ENCODE results near the gene IL25.
"Not testable (repeated sequence)": the region's sequence is repeated elsewhere in the genome, so short reads cannot be mapped to it uniquely, and the experiment has no call there.

IL25 gene

GRCh38 chr14:23372509-23372908 is at the start of gene IL25:
TSS of gene IL25 (plus strand) at chr14:23372809.
- no peak for TF ChIP-seq CTCF (IDR thresholded peaks at IDR 0.05; ENCODE audit: low read depth, low read length)
- no peak within 1 kb of the TSS for H3K4me3 ChIP-seq (ENCODE audit: low read depth, low read length)

- no peak for TF ChIP-seq CTCF (IDR thresholded peaks at IDR 0.05; ENCODE audit: low read depth, low read length)
- no peak overlapping the region for H3K4me3 ChIP-seq (ENCODE audit: low read depth, low read length)
Observed at GRCh38 chr14:23323838-23324454, 48.7 kb upstream of the IL25 start.

- H3K4me3 ChIP-seq (ENCODE audit: low read depth, low read length) = no peak overlapping the region
- no peak for TF ChIP-seq CTCF (IDR thresholded peaks at IDR 0.05; ENCODE audit: low read depth, low read length)
Observed at GRCh38 chr14:23324455-23324846, 48.2 kb upstream of the IL25 start.

GRCh38 chr14:23324993-23325392 is 47.6 kb upstream of the IL25 start:
- H3K4me3 ChIP-seq (ENCODE audit: low read depth, low read length) = no peak overlapping the region
- no peak for TF ChIP-seq CTCF (IDR thresholded peaks at IDR 0.05; ENCODE audit: low read depth, low read length)

GRCh38 chr14:23325746-23326145 is 46.9 kb upstream of the IL25 start:
- H3K4me3 ChIP-seq (ENCODE audit: low read depth, low read length) = not testable (repeated sequence)

- TF ChIP-seq CTCF (IDR thresholded peaks at IDR 0.05; ENCODE audit: low read depth, low read length) = no peak
- H3K4me3 ChIP-seq (ENCODE audit: low read depth, low read length) = no peak overlapping the region
Observed at GRCh38 chr14:23326491-23327332, 45.9 kb upstream of the IL25 start.

- no peak overlapping the region for H3K4me3 ChIP-seq (ENCODE audit: low read depth, low read length)
- TF ChIP-seq CTCF (IDR thresholded peaks at IDR 0.05; ENCODE audit: low read depth, low read length) = peak; percentile 64
Observed at GRCh38 chr14:23327947-23328744, 44.5 kb upstream of the IL25 start.

Data from WI38 (cell line).